ENCODE data around the gene OSBPL10.

DNA sequence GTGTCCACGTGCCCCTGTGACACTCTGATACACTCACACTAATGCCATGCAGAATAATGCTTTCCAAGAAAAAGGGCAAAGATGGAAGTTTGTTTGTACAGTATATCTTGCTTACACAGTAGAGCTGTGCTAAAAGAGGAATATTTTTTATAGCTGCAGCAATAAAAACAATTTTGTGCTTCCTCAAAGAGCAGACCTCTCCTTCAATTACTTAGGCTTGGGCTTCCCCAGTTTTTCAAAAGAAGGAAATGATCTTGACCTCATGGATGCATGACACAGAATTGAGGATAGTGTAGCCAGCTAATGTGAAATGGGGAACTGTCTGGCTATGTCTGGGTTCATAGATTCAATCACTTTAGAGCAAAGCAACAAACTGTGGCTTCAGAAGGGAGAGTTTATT, 310.9 kb downstream of the OSBPL10 start:
- TF ChIP-seq POLR2A (IDR thresholded peaks at IDR 0.05; ENCODE audit: low read depth, low read length) (no peak), POU2F2 (IDR thresholded peaks at IDR 0.05; ENCODE audit: low read depth, low read length) (no peak)
